Endothelial cell of umbilical vein (primary cell): ENCODE results near the gene DNM2. TPM values are rescaled to one million over a fixed set of nuclear protein-coding genes. Genes with fewer than 3 reads are reported as not detected.

ENCODE experiments used
- BruUV-seq: library from RNA; stranded (reverse); fragments of 400-500 nt; replicated peaks from 2 replicates; lab custom pipeline; 2021; lab: Mats Ljungman, UMichigan
- CTCF ChIA-PET: fragments of 300-600, 350-600 bp; sonication (Branson Sonifier 250); formaldehyde crosslinking; loops from one replicate; lab custom pipeline; 2021; ENCODE audit warnings: antibody characterized with exemption, inconsistent platforms; lab: Charles Lee
- POLR2A ChIA-PET: fragments of 300-600, 350-600 bp; sonication (Branson Sonifier 250); formaldehyde crosslinking; loops from one replicate; lab custom pipeline; 2021; ENCODE audit warnings: antibody characterized with exemption, inconsistent platforms; lab: Charles Lee
- DNase-seq: peaks from one replicate; pipeline ENCODE4 v3.0.0-alpha.2; 2011; ENCODE audit warnings: low read depth, low spot score
- FAIRE-seq: peaks from 2 replicates; lab custom pipeline; 2011; peaks lifted over from hg19 to GRCh38; lab: Jason Lieb, UNC
- H2AFZ ChIP-seq: 2 replicates; pipeline ENCODE4 v1.6.0; 2012; ENCODE audit warnings: low read depth, low read length, control low read depth, inconsistent platforms
- H3K27ac ChIP-seq: 2 replicates; pipeline ENCODE4 v1.5.1; 2011; ENCODE audit warnings: low read depth, mild to moderate bottlenecking, control low read depth, low read length, moderate library complexity; ENCODE audit not compliant: insufficient read depth
- H3K27me3 ChIP-seq, 2 experiments: 2 replicates each; pipeline versions ENCODE4 v1.6.0 to v1.6.1; 2011; ENCODE audit warnings: low read length in 2 of 2, mixed read lengths in 1 of 2; ENCODE audit not compliant: control insufficient read depth in 2 of 2, insufficient read depth in 2 of 2
- H3K36me3 ChIP-seq, 2 experiments: 2 replicates in 1 of 2; 3 replicates in 1 of 2; pipeline ENCODE4 v1.5.1; 2011; ENCODE audit warnings: low read length in 2 of 2, mild to moderate bottlenecking in 1 of 2, moderate library complexity in 1 of 2; ENCODE audit not compliant: control insufficient read depth in 2 of 2, insufficient read depth in 2 of 2; ENCODE audit errors: extremely low read depth in 1 of 2
- H3K4me1 ChIP-seq: 3 replicates; pipeline ENCODE4 v1.5.1; 2011; ENCODE audit warnings: mild to moderate bottlenecking, low read length; ENCODE audit not compliant: control insufficient read depth, insufficient read depth; ENCODE audit errors: extremely low read depth
- H3K4me2 ChIP-seq: 2 replicates; pipeline ENCODE4 v1.6.1; 2011; ENCODE audit warnings: low read length, control low read depth, mixed read lengths; ENCODE audit not compliant: insufficient read depth
- H3K4me3 ChIP-seq, 3 experiments: fragments of 200-600 bp in 1 of 3; sonication (generic), shearing (Covaris generic) in 1 of 3; replicated peaks in 1 of 3; 2 replicates each; pipeline ENCODE4 v1.5.1; 2011 to 2016; ENCODE audit warnings: control low read depth in 3 of 3, low read length in 3 of 3, mild to moderate bottlenecking in 2 of 3, inconsistent platforms in 1 of 3, low read depth in 1 of 3, moderate library complexity in 1 of 3; ENCODE audit not compliant: insufficient read depth in 1 of 3
- H3K79me2 ChIP-seq: 2 replicates; pipeline ENCODE4 v1.6.0; 2012; ENCODE audit warnings: low read length, inconsistent platforms; ENCODE audit not compliant: control insufficient read depth, insufficient read depth
- H3K9ac ChIP-seq: replicated peaks from 2 replicates; pipeline ENCODE3; 2011; ENCODE audit warnings: low read length, control low read depth; ENCODE audit not compliant: insufficient read depth; ENCODE audit errors: extremely low read depth
- H3K9me1 ChIP-seq: replicated peaks from 3 replicates; pipeline ENCODE4 v1.6.0; 2011; ENCODE audit warnings: mild to moderate bottlenecking, low read length; ENCODE audit not compliant: control insufficient read depth, insufficient read depth; ENCODE audit errors: extremely low read depth
- H3K9me3 ChIP-seq: replicated peaks from 2 replicates; pipeline ENCODE4 v1.5.1; 2012; ENCODE audit warnings: low read length, inconsistent platforms; ENCODE audit not compliant: control insufficient read depth, insufficient read depth
- H4K20me1 ChIP-seq: replicated peaks from 2 replicates; pipeline ENCODE3; 2011; ENCODE audit warnings: mild to moderate bottlenecking, low read length; ENCODE audit not compliant: control insufficient read depth, insufficient read depth; ENCODE audit errors: extremely low read depth
- EZH2 ChIP-seq: IDR thresholded peaks from 2 replicates; pipeline ENCODE4 v1.6.1; 2012; ENCODE audit warnings: borderline replicate concordance, low read depth, mild to moderate bottlenecking, moderate library complexity, low read length, inconsistent platforms; ENCODE audit not compliant: severe bottlenecking
- FOS ChIP-seq: IDR thresholded peaks from 2 replicates; pipeline ENCODE4 v1.6.1; 2011; ENCODE audit warnings: mild to moderate bottlenecking, low read length, moderate library complexity, borderline replicate concordance; ENCODE audit not compliant: insufficient read depth
- GATA2 ChIP-seq: IDR thresholded peaks from 2 replicates; pipeline ENCODE4 v1.7.0; 2011; ENCODE audit warnings: low read depth, mild to moderate bottlenecking, moderate library complexity, mixed read lengths, low read length; ENCODE audit not compliant: insufficient read length, insufficient read depth
- JUN ChIP-seq: IDR thresholded peaks from 2 replicates; pipeline ENCODE4 v1.6.1; 2011; ENCODE audit warnings: borderline replicate concordance, low read depth; ENCODE audit not compliant: insufficient read length, insufficient read depth
- MAX ChIP-seq: IDR thresholded peaks from 2 replicates; pipeline ENCODE4 v1.6.1; 2011; ENCODE audit not compliant: insufficient read depth, insufficient read length
- MYC ChIP-seq: IDR thresholded peaks from one replicate; pipeline ENCODE4 v1.6.1; 2011; ENCODE audit warnings: mild to moderate bottlenecking, low read depth, low read length
- POLR2A ChIP-seq: IDR thresholded peaks from 2 replicates; pipeline ENCODE4 v1.6.1; 2012; ENCODE audit warnings: low read depth, mild to moderate bottlenecking, control low read depth, low read length
- POLR2AphosphoS5 ChIP-seq: IDR thresholded peaks from 2 replicates; pipeline ENCODE4 v1.6.1; 2012; ENCODE audit warnings: low read depth, mild to moderate bottlenecking, control low read depth, low read length, moderate library complexity; ENCODE audit not compliant: insufficient read depth
- dilution Hi-C: fragments of 300-500 bp; cut with MboI; formaldehyde crosslinking; loops from one replicate; pipeline ENCODE4 v1.15.0; 2019; ENCODE audit warnings: low sequenced_read_pairs; ENCODE audit not compliant: extremely low pct_ligation_motif_present
- intact Hi-C: fragments of 100-400 bp; cut with micrococcal nuclease; formaldehyde crosslinking; loops from one replicate; pipeline ENCODE4 v1.10.0; 2022
- polyA plus RNA-seq, 4 experiments: library from polyadenylated mRNA; depleted of rRNA in 3 of 4; stranded (reverse) in 3 of 4; unstranded in 1 of 4; fragments of >200 nt; gene quantifications; 2 replicates each; pipeline versions ENCODE4 v1.2.1 to v1.2.3, GENCODE V29; 2011 to 2012; ENCODE audit warnings: missing spikeins in 1 of 4
- total RNA-seq: library from RNA; stranded (reverse); gene quantifications from 2 replicates; pipeline ENCODE4 v1.2.3, GENCODE V29; 2021
- TF ChIP-seq, protein P1 (sequence below), 2 donors: IDR thresholded peaks; 1 replicate in 1 of 2; 2 replicates in 1 of 2; pipeline ENCODE4 v1.5.1; 2011; ENCODE audit warnings: low read length in 2 of 2, mild to moderate bottlenecking in 2 of 2, moderate library complexity in 2 of 2, control low read depth in 1 of 2, inconsistent platforms in 1 of 2, low read depth in 1 of 2; ENCODE audit not compliant: insufficient read depth in 1 of 2; ENCODE audit errors: extremely low read depth in 1 of 2

DNM2 gene
- total and polyA plus RNA-seq, 2 donors (not counting 3 experiments of a cell fraction or from before 2014, with no cell fraction given), result 81.8 to 175 TPM

DNA sequence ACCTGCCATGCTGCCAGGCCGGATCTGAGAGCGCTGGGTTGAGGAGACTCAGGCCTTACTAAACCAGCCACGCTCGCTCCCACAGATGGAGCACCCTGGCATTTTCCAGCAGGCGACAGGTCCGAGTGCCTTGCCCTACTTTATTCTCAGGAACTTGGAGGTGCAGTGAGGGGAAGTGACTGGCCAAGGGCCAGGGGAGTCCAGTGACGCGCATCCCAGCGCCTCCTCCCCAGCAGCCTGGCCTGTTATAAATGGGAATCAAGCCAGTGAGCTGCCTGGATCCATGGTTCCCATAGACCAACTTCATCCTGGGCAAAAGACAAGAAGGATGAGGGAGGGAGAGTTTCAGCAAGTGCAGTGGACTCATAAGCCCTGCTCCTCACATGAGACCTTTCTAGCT lies 82.6 kb downstream of the DNM2 start:
- no peaks in the 10 kb centered on the region for H3K9me1 ChIP-seq
- dilution Hi-C loops, result no loop called here
- H3K9me3 ChIP-seq, result no peaks in the 10 kb centered on the region
- H3K4me2 ChIP-seq, result no peak overlapping the region
- no TSS peak for BruUV-seq
- no peak overlapping the region for H3K27ac ChIP-seq
- H2AFZ ChIP-seq, result no peak overlapping the region
- FAIRE-seq (no peak), DNase-seq (peak; percentile 28)
- H3K27me3 ChIP-seq, result no peaks in the 10 kb centered on the region
- H3K36me3 ChIP-seq, result peaks cover 16 to 53% of the 10 kb centered on the region in 2 experiments
- POLR2A ChIA-PET, result no interaction called here
- intact Hi-C loops, result no loop called here
- no peak overlapping the region for H3K4me3 ChIP-seq
- H3K4me1 ChIP-seq, result no peaks in the 10 kb centered on the region
- CTCF ChIA-PET, result interaction anchor here (0.8 to 1.5 kb wide), 4 partner anchors 20 to 64 kb away, joined by 3 to 4 read pairs (median 4); no protein-coding TSS in a partner anchor
- no peak overlapping the region for H3K9ac ChIP-seq
- no peaks in the 10 kb centered on the region for H3K79me2 ChIP-seq
- H4K20me1 ChIP-seq, result no peaks in the 10 kb centered on the region
- TF ChIP-seq, protein P1, sequence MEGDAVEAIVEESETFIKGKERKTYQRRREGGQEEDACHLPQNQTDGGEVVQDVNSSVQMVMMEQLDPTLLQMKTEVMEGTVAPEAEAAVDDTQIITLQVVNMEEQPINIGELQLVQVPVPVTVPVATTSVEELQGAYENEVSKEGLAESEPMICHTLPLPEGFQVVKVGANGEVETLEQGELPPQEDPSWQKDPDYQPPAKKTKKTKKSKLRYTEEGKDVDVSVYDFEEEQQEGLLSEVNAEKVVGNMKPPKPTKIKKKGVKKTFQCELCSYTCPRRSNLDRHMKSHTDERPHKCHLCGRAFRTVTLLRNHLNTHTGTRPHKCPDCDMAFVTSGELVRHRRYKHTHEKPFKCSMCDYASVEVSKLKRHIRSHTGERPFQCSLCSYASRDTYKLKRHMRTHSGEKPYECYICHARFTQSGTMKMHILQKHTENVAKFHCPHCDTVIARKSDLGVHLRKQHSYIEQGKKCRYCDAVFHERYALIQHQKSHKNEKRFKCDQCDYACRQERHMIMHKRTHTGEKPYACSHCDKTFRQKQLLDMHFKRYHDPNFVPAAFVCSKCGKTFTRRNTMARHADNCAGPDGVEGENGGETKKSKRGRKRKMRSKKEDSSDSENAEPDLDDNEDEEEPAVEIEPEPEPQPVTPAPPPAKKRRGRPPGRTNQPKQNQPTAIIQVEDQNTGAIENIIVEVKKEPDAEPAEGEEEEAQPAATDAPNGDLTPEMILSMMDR (IDR thresholded peaks at IDR 0.05; ENCODE audit: extremely low read depth in 1 of 2, insufficient read depth in 1 of 2, low read depth in 1 of 2, low read length in 2 of 2), result no peak
- no peak for TF ChIP-seq JUN
- TF ChIP-seq FOS, result no peak
- no peak for TF ChIP-seq POLR2A
- no peak for TF ChIP-seq MYC
- TF ChIP-seq POLR2AphosphoS5, result no peak
- TF ChIP-seq MAX, result no peak
- no peak for TF ChIP-seq GATA2
- TF ChIP-seq EZH2, result no peak
